Mucosa of stomach (tissue), 1 donor: ENCODE results near the gene MYLK4.

Experiments
- H3K27me3 ChIP-seq: one replicate; pipeline ENCODE4 v1.7.0; 2013; ENCODE audit warnings: mild to moderate bottlenecking, low read length; ENCODE audit not compliant: control insufficient read depth, insufficient read depth
- H3K36me3 ChIP-seq: one replicate; pipeline ENCODE4 v1.7.0; 2013; ENCODE audit warnings: low read length; ENCODE audit not compliant: control insufficient read depth, insufficient read depth
- H3K4me1 ChIP-seq: one replicate; pipeline ENCODE4 v1.7.0; 2013; ENCODE audit warnings: mild to moderate bottlenecking, low read length; ENCODE audit not compliant: control insufficient read depth, insufficient read depth
- H3K4me3 ChIP-seq: one replicate; pipeline ENCODE4 v1.7.0; 2013; ENCODE audit warnings: low read length
- H3K9ac ChIP-seq: one replicate; pipeline ENCODE4 v1.7.0; 2013; ENCODE audit warnings: mild to moderate bottlenecking, low read length, moderate library complexity
- H3K9me3 ChIP-seq: one replicate; pipeline ENCODE4 v1.7.0; 2013; ENCODE audit warnings: mild to moderate bottlenecking, low read length, moderate library complexity; ENCODE audit not compliant: control insufficient read depth
- donor health status: Pancreatic carcinoma.

MYLK4 gene

DNA sequence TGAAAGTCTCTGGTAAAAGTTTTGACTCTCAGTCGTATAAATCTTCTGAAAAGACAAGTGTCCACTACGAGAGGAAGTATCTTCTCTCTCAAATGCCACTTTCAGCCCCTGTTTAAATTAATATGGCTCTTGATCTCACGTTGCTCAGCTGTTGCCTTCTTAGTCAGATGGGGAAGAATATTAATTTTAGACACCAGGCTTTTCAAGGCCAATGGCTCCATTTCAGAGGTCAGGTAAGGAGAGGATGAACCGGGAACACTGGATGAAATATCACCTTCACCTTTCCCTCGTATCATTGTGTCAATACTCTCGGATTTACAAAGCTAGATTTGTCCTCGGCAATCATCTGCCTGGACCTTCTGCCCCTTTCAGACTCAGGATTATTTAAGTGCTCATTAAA is at the start of gene MYLK4:
TSS of gene MYLK4 (minus strand) at position 91 of the 400 bp plus-strand sequence. CDS start 1,628 bp downstream, outside the sequence.
- no peak within 1 kb of the TSS for H3K4me3 ChIP-seq
- no peaks in the 10 kb centered on the region for H3K9me3 ChIP-seq
- H3K36me3 ChIP-seq, result no peaks in the 10 kb centered on the region
- H3K9ac ChIP-seq, result no peak within 1 kb of the TSS
- H3K4me1 ChIP-seq, result no peaks in the 10 kb centered on the region
- H3K27me3 ChIP-seq, result no peaks in the 10 kb centered on the region

DNA sequence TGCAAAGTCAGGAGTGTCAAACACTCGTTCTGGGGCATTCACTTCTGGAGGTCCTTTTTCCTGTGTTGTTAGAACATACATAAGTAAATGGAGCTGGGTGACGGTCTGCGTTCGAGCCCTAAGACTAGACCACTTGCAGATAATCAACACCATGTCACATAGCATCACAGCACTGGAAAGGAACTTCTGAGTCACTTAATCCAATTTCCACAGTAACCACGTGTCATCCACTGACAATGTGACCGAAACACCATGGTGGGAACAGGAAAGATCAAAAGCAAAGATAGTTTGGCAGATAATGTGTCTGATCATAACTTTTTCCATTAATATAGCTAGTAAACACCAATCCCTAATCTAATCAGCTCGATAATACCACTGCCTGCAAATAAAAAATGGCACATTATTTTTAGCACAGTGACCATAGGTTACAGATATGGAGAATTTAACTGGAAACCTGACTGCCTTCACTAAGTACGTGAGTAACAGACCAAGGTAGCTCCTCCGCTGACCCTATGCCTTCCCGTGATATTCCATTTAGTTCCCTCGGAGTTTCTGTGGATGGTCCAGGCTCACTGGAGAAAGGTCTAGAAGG is 49.3 kb upstream of the MYLK4 start:
- no peak overlapping the region for H3K4me3 ChIP-seq
- no peaks in the 10 kb centered on the region for H3K27me3 ChIP-seq
- no peaks in the 10 kb centered on the region for H3K9me3 ChIP-seq
- peaks cover 11% of the 10 kb centered on the region for H3K4me1 ChIP-seq
- no peaks in the 10 kb centered on the region for H3K36me3 ChIP-seq
- no peak overlapping the region for H3K9ac ChIP-seq

DNA sequence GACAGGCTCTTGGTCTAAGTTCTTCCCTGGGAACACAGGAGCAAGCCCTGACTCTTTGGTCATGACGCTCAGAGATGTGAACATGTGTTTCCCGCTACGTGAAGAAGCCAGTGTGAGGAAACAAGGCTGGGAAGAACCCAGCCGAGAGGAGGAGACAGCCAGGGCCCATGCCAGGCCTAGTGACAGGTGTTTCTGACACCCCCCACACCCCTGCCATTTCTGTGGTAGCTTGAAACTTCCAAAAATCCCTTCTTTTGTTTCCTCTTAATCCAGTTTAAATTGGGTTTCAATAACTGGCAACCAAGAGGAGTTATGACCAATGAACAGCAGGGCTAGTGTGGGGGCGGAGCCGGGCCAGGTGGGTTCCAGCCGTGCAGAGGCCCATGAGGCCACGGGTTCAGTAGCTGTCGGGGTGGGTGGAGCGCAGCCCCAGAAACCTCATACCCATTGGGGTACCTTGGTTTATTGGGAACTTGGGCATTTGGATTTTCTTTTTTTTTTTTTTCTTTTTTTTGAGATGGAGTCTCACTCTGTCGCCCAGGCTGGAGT is 47.9 kb upstream of the MYLK4 start:
- no peak overlapping the region for H3K4me3 ChIP-seq
- no peaks in the 10 kb centered on the region for H3K9me3 ChIP-seq
- no peaks in the 10 kb centered on the region for H3K36me3 ChIP-seq
- no peaks in the 10 kb centered on the region for H3K27me3 ChIP-seq
- peaks cover 19% of the 10 kb centered on the region for H3K4me1 ChIP-seq
- H3K9ac ChIP-seq, result no peak overlapping the region

DNA sequence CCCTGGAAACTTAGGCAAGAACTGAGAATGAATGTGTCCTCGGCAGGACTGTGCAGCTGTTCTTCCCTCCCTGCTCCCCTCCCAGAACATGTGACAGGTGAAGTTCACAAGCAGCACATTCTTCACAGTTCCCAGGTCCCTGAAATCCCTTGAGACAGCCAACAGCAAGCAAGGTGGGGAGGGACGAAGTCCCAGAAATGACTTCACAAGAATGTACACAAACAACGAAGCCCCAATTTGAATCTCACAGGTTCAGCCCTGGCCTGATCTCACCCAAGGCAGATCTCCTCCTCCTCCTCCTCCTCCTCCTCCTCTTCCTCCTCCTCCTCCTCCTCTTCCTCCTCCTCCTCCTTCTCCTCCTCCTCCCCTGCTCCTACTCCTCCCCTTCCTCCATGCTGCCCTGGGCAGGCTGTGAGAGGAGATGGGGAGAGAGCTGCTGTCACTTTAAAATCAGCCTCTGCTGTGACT is 46.9 kb upstream of the MYLK4 start:
- H3K4me1 ChIP-seq, result peaks cover 22% of the 10 kb centered on the region

DNA sequence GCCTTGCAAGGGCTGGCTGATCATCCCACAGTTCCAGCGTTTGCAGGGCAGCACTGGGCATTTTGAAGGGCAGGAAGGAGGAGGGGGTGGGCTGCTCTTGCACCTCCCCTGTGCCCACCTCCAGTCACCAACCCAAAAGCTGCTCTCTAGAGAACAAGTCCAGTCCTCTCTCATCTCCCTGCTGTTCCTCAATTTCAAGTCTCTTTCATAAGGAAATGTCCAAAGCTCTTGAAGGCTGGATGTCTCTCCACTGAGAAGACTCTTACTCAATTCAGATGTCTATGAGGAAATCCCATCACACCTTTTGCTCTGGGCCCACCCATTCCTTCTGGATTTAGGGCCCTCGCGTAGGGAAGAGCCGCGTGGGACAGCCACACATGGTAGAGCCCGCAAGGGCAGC is 46.1 kb upstream of the MYLK4 start:
- no peak overlapping the region for H3K4me3 ChIP-seq
- no peaks in the 10 kb centered on the region for H3K27me3 ChIP-seq
- no peaks in the 10 kb centered on the region for H3K36me3 ChIP-seq
- H3K9me3 ChIP-seq, result no peaks in the 10 kb centered on the region
- peaks cover 25% of the 10 kb centered on the region for H3K4me1 ChIP-seq
- no peak overlapping the region for H3K9ac ChIP-seq

More for the DNA sequence above, 46.9 kb upstream of the MYLK4 start:
- no peaks in the 10 kb centered on the region for H3K36me3 ChIP-seq
- no peak overlapping the region for H3K9ac ChIP-seq
- no peaks in the 10 kb centered on the region for H3K27me3 ChIP-seq
- no peak overlapping the region for H3K4me3 ChIP-seq
- H3K9me3 ChIP-seq, result no peaks in the 10 kb centered on the region

DNA sequence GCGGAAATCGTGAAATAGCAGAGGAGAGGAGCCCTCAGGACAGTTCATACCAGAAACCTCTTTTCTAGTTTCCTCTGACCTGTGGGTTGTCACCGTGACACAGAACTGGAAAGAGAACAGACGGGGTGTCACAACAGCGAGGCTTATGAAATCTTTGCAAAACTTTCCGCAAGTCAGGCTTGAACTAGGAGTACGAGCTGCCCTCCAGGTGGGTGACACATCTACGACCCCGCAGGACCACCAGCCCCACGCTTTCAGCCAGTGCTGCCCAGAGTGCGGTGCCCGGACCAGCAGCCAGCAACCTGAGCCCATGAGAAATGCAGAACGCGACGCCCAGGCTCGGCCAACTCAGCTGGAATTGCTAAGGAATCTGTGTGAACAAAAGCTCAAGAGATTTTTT is 45.2 kb upstream of the MYLK4 start:
- peaks cover 32% of the 10 kb centered on the region for H3K4me1 ChIP-seq
- no peaks in the 10 kb centered on the region for H3K9me3 ChIP-seq
- H3K9ac ChIP-seq, result no peak overlapping the region
- no peak overlapping the region for H3K4me3 ChIP-seq
- H3K36me3 ChIP-seq, result no peaks in the 10 kb centered on the region
- no peaks in the 10 kb centered on the region for H3K27me3 ChIP-seq

DNA sequence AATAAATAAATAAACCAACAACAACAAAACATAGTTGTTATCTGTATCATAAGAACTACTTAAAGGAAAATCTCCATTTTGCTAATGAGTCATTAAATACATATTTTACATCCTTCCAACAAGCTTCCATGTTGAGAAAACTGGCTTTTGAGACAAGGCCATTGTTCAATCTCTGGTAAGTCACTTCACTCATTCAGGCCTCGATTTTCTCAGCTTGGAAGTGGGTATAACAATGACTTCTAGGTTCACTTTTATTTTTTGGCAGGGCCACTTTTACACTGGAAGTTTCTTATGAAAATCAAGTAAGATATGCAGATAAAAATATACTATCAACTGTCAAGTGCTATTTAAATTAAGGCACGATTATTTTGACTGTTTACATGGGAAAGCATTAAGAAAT is 44.4 kb upstream of the MYLK4 start:
- H3K4me1 ChIP-seq, result peaks cover 34% of the 10 kb centered on the region

DNA sequence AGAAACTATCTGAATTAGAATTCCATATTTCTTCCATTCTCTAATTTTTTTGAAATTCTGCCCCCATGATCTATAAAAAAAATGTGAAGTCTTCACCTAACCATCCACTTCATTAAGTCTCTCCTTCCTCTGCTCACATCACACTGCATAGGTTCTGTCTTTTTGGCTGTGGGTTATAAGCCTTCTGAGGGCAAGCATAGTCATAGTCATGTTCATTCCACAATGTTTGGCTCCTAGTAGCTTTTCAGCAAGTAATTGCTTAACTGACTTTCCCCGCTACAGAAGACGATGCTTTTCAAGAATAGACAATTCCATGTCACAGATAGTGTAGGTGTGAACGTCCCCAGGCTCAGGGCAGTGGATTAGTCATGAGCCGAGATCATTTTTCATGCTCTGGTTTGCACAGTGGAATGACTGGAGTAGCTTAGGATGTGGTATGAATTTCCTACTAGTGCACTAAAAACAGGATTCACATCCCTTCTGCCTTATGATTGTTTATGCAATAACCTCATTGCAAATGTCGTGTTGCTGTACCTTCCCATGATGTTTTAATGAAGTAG is 43.5 kb upstream of the MYLK4 start:
- peaks cover 34% of the 10 kb centered on the region for H3K4me1 ChIP-seq

More for the DNA sequence above, 44.4 kb upstream of the MYLK4 start:
- no peaks in the 10 kb centered on the region for H3K9me3 ChIP-seq
- no peak overlapping the region for H3K9ac ChIP-seq
- H3K4me3 ChIP-seq, result no peak overlapping the region
- no peaks in the 10 kb centered on the region for H3K27me3 ChIP-seq
- no peaks in the 10 kb centered on the region for H3K36me3 ChIP-seq

DNA sequence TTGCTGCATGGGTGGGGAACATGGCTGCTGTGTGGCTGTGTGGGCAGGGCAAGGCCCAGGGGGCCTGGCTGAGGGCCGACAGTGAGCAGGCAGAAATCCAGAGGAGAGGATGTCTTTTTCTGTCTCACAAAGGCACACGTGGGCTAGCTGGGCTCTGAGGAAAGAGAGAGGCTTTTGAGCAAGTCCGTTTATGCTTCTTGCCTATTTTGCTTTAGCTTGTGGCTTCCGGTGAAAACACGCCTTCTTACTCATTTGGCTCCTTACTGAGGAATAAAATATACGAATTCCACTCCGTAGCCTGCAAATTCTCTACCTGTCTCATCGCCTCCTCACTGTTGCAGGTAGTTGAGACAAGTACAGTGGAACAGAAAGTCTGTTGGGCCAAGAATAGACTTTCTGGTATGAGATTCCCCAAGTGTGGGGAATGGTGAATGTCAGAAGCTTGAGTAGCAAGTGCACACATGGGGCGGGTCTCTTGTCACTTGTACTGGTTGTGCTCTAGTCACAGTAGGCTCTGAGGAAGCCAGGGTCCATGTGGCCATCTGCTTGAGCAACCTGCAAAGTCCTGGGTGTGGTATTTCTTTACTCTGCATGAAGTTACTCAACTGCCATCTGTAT is 42.9 kb upstream of the MYLK4 start:
- Histone ChIP-seq H3K27me3 (no peaks in the 10 kb centered on the region), H3K9me3 (no peaks in the 10 kb centered on the region), H3K36me3 (no peaks in the 10 kb centered on the region), H3K9ac (no peak overlapping the region), H3K4me3 (no peak overlapping the region), H3K4me1 (peaks cover 34% of the 10 kb centered on the region)

More for the DNA sequence above, 43.5 kb upstream of the MYLK4 start:
- no peaks in the 10 kb centered on the region for H3K27me3 ChIP-seq
- H3K4me3 ChIP-seq, result no peak overlapping the region
- no peaks in the 10 kb centered on the region for H3K9me3 ChIP-seq
- no peaks in the 10 kb centered on the region for H3K36me3 ChIP-seq
- no peak overlapping the region for H3K9ac ChIP-seq

DNA sequence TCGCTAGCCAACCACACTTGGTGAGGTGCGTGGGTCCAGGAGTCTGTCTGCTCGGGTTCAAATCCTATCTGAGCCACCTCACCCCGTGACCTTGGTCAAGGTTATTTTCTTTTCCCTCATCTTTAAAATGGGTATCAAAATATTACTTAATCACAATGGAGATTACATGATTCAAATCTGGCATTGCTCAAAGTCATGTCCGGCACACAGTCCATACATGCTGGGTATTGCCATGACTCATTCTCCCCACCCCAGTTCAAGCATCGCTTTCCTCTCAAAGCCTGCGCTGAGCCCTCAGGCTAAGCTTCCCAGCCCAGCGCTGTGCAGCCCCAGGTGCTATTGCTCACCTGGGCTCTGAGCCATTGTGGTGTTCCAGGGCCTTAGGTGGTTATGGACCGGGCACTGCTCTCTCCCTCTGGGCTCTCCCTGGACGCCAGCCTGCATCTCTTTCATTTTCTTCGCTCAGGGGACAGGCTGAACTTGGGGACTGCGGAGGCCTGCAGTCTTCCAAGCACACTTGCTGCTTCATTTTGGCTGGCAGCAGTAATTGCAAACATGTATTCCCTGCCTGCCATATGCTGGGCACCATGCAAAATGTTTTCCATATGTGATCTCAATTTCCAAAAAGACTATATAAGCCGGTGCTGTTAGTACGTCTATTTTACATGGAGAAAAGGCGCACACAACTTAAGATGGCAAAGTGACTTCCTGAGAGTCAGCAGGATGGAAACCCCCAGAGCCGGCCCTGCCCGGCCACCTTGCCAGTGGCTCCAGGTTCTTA is 41.8 kb upstream of the MYLK4 start:
- Histone ChIP-seq H3K4me1 (peaks cover 31% of the 10 kb centered on the region), H3K4me3 (no peak overlapping the region), H3K9me3 (no peaks in the 10 kb centered on the region), H3K36me3 (no peaks in the 10 kb centered on the region), H3K9ac (no peak overlapping the region), H3K27me3 (no peaks in the 10 kb centered on the region)

DNA sequence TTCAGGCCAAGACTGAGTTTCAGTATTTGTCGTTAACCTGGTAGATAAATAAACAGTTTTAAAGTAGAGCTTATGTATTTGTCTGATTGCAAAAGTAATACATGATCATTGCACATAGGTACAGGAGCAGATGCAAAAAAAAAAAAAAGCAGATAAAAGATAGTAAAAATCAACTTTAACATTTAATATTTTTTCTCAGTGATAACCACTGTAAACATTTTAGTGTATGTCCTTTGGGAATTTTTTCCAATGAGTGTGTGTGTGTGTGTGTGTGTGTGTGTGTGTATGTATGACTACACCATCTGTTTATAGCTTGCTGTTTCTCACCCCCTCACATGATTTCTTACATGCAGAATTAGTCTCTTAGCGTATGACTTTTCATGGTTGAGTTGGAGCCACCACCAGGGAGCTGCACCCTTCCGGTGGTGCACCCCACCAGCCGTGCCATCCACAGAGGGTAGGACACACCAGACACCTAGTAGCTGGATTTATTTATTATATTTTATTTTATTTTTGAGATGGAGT is 40.8 kb upstream of the MYLK4 start:
- no peaks in the 10 kb centered on the region for H3K9me3 ChIP-seq
- no peaks in the 10 kb centered on the region for H3K27me3 ChIP-seq
- no peaks in the 10 kb centered on the region for H3K36me3 ChIP-seq
- H3K4me3 ChIP-seq, result no peak overlapping the region
- H3K4me1 ChIP-seq, result peaks cover 28% of the 10 kb centered on the region
- no peak overlapping the region for H3K9ac ChIP-seq
